HG03060 (cell line): ENCODE data around the gene DLEU7.

Experiments used
- ATAC-seq: cut with Tn5 transposase; IDR thresholded peaks from one replicate; pipeline ENCODE4 v1.9.1; 2021; ENCODE audit warnings: low read depth, moderate number of reproducible peaks; ENCODE audit not compliant: unreplicated experiment

The DLEU7 gene

GRCh38 chr13:50844084-50844875 lies 788 bp upstream of the DLEU7 start:
- ATAC-seq: no peak

GRCh38 chr13:50842990-50843256 lies 569 bp downstream of the DLEU7 start:
- ATAC-seq: no peak

GRCh38 chr13:50842251-50842989 lies 1.1 kb downstream of the DLEU7 start:
- no peak for ATAC-seq

- ATAC-seq: no peak
Measured at GRCh38 chr13:50841786-50842185, 1.7 kb downstream of the DLEU7 start.

- no peak for ATAC-seq
Measured at GRCh38 chr13:50840284-50840683, 3.2 kb downstream of the DLEU7 start.

GRCh38 chr13:50839828-50840227 lies 3.7 kb downstream of the DLEU7 start:
- no peak for ATAC-seq

- no peak for ATAC-seq
Measured at GRCh38 chr13:50838701-50839100, 4.8 kb downstream of the DLEU7 start.

GRCh38 chr13:50838031-50838430 lies 5.5 kb downstream of the DLEU7 start:
- no peak for ATAC-seq

- no peak for ATAC-seq
Measured at GRCh38 chr13:50831512-50831911, 12.0 kb downstream of the DLEU7 start.

GRCh38 chr13:50829896-50830295 lies 13.6 kb downstream of the DLEU7 start:
- no peak for ATAC-seq

- ATAC-seq: no peak
Measured at GRCh38 chr13:50829226-50829625, 14.3 kb downstream of the DLEU7 start.

- no peak for ATAC-seq
Measured at GRCh38 chr13:50826035-50826434, 17.5 kb downstream of the DLEU7 start.

GRCh38 chr13:50812242-50812641 lies 31.2 kb downstream of the DLEU7 start:
- no peak for ATAC-seq

GRCh38 chr13:50810998-50811397 lies 32.5 kb downstream of the DLEU7 start:
- peak; percentile 85 for ATAC-seq

- no peak for ATAC-seq
Measured at GRCh38 chr13:50810468-50810867, 33.0 kb downstream of the DLEU7 start.

- ATAC-seq: no peak
Measured at GRCh38 chr13:50809133-50810090, 34.1 kb downstream of the DLEU7 start.

- no peak for ATAC-seq
Measured at GRCh38 chr13:50805805-50806204, 37.7 kb downstream of the DLEU7 start.

GRCh38 chr13:50801087-50801931 lies 42.2 kb downstream of the DLEU7 start:
- ATAC-seq: peak; percentile 73

- no peak for ATAC-seq
Measured at GRCh38 chr13:50800091-50800739, 43.3 kb downstream of the DLEU7 start.

GRCh38 chr13:50798923-50799322 lies 44.6 kb downstream of the DLEU7 start:
- ATAC-seq: no peak
